Measurements from ENCODE around the gene U2SURP. TPM values are rescaled to one million over a fixed set of nuclear protein-coding genes. Genes with fewer than 3 reads are reported as not detected.

Gene U2SURP
- total RNA-seq, 2 donors from 2014 or later: 139 to 160 TPM

- WGBS, 2 experiments (ENCODE audit: insufficient coverage in 1 of 2, insufficient read length in 1 of 2): 94 to 96% methylated on average over 4 of the region's 4 CpGs
- Mint-ChIP-seq H3K9me3 (no peaks in the 10 kb centered on the region), H3K36me3 (ENCODE audit: low read depth) (peaks cover 14% of the 10 kb centered on the region), H3K4me3 (no peak overlapping the region), H3K27ac (no peak overlapping the region), H3K4me1 (peaks cover 4% of the 10 kb centered on the region), H3K27me3 (ENCODE audit: insufficient read depth) (no peaks in the 10 kb centered on the region)
- no peak for TF ChIP-seq CTCF (conservative IDR thresholded peaks at IDR 0.05)
- Histone ChIP-seq H3K27me3 (ENCODE audit: control insufficient read depth, insufficient read depth, low read length, poor library complexity, severe bottlenecking) (no peaks in the 10 kb centered on the region), H3K27ac (ENCODE audit: low read depth, low read length) (no peak overlapping the region), H3K4me1 (ENCODE audit: control insufficient read depth, insufficient read depth, low read length) (no peaks in the 10 kb centered on the region), H3K4me3 (ENCODE audit: low read length) (no peak overlapping the region), H3K36me3 (ENCODE audit: control insufficient read depth, insufficient read depth, low read length) (peaks cover 20% of the 10 kb centered on the region), H3K9me3 (ENCODE audit: control insufficient read depth, low read length) (no peaks in the 10 kb centered on the region), H3K9ac (ENCODE audit: extremely low read depth, low read length, poor library complexity, severe bottlenecking) (no peak overlapping the region)
- no peak for DNase-seq
Observed at GRCh38 chr3:143066033-143066432, 64.7 kb downstream of the U2SURP start.

GRCh38 chr3:143067201-143067600 lies 65.8 kb downstream of the U2SURP start:
- H3K4me1 Mint-ChIP-seq: peaks cover 14% of the 10 kb centered on the region
- H3K36me3 Mint-ChIP-seq (ENCODE audit: low read depth): peaks cover 7% of the 10 kb centered on the region
- Histone ChIP-seq H3K27me3 (ENCODE audit: control insufficient read depth, insufficient read depth, low read length, poor library complexity, severe bottlenecking) (no peaks in the 10 kb centered on the region), H3K9me3 (ENCODE audit: control insufficient read depth, low read length) (no peaks in the 10 kb centered on the region), H3K36me3 (ENCODE audit: control insufficient read depth, insufficient read depth, low read length) (peaks cover 11% of the 10 kb centered on the region), H3K27ac (ENCODE audit: low read depth, low read length) (no peak overlapping the region), H3K4me1 (ENCODE audit: control insufficient read depth, insufficient read depth, low read length) (no peaks in the 10 kb centered on the region), H3K4me3 (ENCODE audit: low read length) (no peak overlapping the region), H3K9ac (ENCODE audit: extremely low read depth, low read length, poor library complexity, severe bottlenecking) (no peak overlapping the region)
- no peak overlapping the region for H3K27ac Mint-ChIP-seq
- H3K27me3 Mint-ChIP-seq (ENCODE audit: insufficient read depth): no peaks in the 10 kb centered on the region
- no peak overlapping the region for H3K4me3 Mint-ChIP-seq
- 90 to 93% methylated on average over 2 to 3 of the region's 3 CpGs for WGBS, 2 experiments (ENCODE audit: insufficient coverage in 1 of 2, insufficient read length in 1 of 2)
- peaks cover 2% of the 10 kb centered on the region for H3K9me3 Mint-ChIP-seq
- no peak for DNase-seq
- no peak for TF ChIP-seq CTCF (conservative IDR thresholded peaks at IDR 0.05)

GRCh38 chr3:143068059-143068458 lies 66.7 kb downstream of the U2SURP start:
- Mint-ChIP-seq H3K9me3 (peaks cover 7% of the 10 kb centered on the region), H3K4me3 (no peak overlapping the region), H3K27ac (no peak overlapping the region), H3K4me1 (peaks cover 20% of the 10 kb centered on the region), H3K27me3 (ENCODE audit: insufficient read depth) (no peaks in the 10 kb centered on the region), H3K36me3 (ENCODE audit: low read depth) (peaks cover under 1% of the 10 kb centered on the region)
- Histone ChIP-seq H3K27me3 (ENCODE audit: control insufficient read depth, insufficient read depth, low read length, poor library complexity, severe bottlenecking) (no peaks in the 10 kb centered on the region), H3K9ac (ENCODE audit: extremely low read depth, low read length, poor library complexity, severe bottlenecking) (no peak overlapping the region), H3K4me3 (ENCODE audit: low read length) (no peak overlapping the region), H3K36me3 (ENCODE audit: control insufficient read depth, insufficient read depth, low read length) (peaks cover 2% of the 10 kb centered on the region), H3K9me3 (ENCODE audit: control insufficient read depth, low read length) (peaks cover 1% of the 10 kb centered on the region), H3K27ac (ENCODE audit: low read depth, low read length) (no peak overlapping the region), H3K4me1 (ENCODE audit: control insufficient read depth, insufficient read depth, low read length) (no peaks in the 10 kb centered on the region)
- no peak for TF ChIP-seq CTCF (conservative IDR thresholded peaks at IDR 0.05)
- 58 to 63% methylated on average over 5 of the region's 5 CpGs for WGBS, 2 experiments (ENCODE audit: insufficient coverage in 1 of 2, insufficient read length in 1 of 2)
- no peak for DNase-seq

Measured in endodermal cell (in vitro differentiated cells).